Measurements from ENCODE around the gene ARHGEF10L.

Gene ARHGEF10L

DNA sequence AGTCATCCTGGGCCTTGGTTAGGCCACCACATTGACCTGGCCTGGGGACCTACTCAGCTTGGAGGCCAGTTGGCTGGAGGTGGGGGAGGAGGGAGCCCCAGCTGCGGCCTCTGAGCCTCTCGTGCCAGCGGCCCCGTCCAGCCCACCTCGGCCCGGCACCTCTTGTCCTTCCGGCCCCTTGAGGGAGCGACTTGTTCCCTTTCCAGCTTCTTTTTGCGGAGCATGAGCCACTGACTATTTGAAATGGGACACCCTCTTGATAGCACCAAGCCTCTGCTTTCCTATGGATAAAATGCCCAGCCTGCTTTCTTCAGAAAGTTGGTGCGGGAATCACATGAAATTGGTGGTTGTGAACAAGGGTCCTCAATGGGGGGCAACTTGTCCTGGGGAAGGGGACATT is 24.7 kb upstream of the ARHGEF10L start:
- DNase-seq (ENCODE audit: low spot score): no peak
- TF ChIP-seq, protein P1, sequence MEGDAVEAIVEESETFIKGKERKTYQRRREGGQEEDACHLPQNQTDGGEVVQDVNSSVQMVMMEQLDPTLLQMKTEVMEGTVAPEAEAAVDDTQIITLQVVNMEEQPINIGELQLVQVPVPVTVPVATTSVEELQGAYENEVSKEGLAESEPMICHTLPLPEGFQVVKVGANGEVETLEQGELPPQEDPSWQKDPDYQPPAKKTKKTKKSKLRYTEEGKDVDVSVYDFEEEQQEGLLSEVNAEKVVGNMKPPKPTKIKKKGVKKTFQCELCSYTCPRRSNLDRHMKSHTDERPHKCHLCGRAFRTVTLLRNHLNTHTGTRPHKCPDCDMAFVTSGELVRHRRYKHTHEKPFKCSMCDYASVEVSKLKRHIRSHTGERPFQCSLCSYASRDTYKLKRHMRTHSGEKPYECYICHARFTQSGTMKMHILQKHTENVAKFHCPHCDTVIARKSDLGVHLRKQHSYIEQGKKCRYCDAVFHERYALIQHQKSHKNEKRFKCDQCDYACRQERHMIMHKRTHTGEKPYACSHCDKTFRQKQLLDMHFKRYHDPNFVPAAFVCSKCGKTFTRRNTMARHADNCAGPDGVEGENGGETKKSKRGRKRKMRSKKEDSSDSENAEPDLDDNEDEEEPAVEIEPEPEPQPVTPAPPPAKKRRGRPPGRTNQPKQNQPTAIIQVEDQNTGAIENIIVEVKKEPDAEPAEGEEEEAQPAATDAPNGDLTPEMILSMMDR (IDR thresholded peaks at IDR 0.05; ENCODE audit: extremely low read depth, missing control alignments): no peak

DNA sequence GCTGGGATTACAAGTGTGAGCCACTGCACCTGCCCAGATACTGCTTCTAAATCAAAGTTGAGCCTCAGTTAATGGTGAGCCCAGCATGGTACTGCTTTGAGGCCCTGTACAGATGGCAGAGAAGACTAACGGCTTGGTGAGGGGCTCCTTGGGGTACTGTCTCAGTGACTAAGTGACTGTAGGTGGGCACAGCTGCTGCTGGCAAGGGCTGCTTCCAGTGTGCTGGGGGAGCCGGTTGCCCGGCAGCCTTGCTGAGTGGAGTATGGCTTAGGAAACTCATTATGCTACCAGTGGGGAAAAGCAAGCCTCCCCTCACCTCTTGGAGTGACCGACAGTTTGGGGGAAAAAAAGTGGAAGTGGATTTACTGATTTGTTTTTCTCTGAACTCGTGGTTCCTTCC is 23.6 kb upstream of the ARHGEF10L start:
- DNase-seq (ENCODE audit: low spot score): no peak
- TF ChIP-seq, protein P1 (IDR thresholded peaks at IDR 0.05; ENCODE audit: extremely low read depth, missing control alignments): no peak

DNA sequence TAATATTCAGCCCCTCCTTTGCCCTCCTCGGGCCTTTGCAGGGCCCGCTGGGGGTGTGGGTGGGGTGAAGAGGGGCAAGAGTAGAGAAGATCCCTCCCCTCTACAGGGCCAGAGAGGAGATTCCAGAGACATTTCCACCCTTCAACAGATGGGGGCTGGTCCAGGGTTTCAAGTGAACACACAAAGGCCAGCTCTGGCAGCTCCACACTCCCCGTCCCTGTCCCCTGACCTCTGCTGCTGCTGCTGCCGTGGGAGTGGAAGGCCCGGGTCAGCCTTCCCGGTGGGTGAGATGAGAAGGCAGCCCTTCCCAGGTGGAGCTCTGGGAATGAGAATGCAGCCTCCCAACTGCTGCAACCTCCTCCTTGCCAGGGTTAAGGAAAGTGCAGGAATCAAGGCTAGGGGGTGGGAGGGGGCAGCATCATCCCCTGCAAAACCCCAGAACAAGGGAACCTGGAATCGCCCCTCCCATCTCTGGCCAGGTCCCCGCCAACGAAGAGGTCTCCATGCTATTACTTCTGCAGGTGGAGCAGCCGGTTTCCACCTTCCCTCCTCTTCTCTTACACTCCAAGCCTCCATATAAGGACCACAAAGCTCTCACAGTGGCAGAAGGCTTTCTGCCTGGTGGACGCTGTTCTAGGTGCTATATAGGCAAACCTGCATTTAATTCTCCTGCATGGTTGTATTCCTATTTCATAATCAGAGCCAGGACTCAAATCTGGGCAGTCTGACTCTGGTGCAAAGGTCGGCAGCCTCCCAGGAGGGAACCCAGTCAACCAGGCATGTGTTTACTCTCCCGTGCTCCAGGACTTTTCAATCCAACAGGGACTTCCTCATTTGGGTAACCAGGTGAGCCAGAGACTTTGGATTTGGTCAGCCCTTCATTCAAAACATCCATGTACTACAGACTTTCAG is 22.9 kb upstream of the ARHGEF10L start:
- DNase-seq (ENCODE audit: low spot score): no peak
- TF ChIP-seq, protein P1 (IDR thresholded peaks at IDR 0.05; ENCODE audit: extremely low read depth, missing control alignments): no peak

DNA sequence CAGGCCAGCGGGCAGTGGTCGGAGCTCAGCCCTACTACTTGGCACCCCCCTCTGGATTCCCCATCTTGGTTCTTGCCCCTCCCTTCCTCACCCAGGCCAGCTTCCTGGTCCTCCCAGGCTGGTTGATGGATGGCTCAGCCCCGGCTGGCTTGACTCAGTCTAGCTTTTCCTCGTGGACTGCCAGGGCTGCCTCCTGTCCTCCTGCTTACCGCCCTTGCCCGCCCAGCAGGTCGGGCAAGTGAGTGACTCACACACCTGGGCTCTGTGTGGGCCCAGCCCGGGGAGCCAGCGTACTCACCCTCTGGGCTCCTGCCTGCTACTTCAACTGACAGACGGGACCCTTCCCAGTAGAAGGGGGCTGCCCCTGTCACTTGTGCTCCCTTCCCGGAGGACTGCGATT is 19.5 kb upstream of the ARHGEF10L start:
- no peak for DNase-seq (ENCODE audit: low spot score)

DNA sequence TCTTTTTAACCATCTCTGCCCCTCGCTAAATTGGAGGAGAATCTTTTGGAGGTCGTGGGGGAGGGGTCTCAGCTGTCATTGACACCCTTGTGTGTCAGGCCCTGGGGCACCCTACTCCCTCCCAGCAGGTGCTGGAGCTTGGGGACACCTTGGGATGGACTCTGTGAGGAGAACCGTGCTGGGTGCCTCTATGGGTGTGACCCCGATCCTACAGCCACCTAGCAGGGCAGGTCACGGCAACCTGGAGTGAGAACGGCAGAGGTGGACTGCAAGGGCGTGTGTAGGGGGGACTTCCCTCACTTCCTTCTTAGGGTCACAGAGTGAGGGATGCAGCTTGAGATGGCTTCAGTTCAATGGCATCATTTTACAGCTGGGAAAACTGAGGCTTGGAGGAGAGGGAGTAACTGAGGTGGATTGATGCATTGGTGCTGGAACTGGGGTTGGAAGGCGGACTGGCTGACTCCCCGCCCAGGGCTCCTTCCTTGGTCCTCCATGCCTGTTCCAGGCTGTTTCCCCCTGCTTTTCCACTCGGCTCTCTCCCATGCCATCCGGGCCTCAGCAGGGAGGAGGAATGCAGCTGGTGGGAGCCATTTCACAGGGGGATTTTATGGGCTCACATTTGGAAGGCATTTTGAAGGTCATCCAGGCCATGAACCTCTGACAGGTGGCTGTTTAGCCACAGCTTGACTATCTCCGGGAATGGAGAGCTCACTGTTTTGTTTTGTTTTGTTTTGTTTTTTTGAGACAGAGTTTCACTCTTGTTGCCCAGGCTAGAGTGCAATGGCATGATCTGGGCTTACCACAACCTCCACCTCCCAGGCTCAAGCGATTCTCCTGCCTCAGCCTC is 18.8 kb upstream of the ARHGEF10L start:
- DNase-seq (ENCODE audit: low spot score): no peak
- TF ChIP-seq, protein P1 (IDR thresholded peaks at IDR 0.05; ENCODE audit: extremely low read depth, missing control alignments): no peak

More for the DNA sequence above, 19.5 kb upstream of the ARHGEF10L start:
- TF ChIP-seq, protein P1 (IDR thresholded peaks at IDR 0.05; ENCODE audit: extremely low read depth, missing control alignments): no peak

DNA sequence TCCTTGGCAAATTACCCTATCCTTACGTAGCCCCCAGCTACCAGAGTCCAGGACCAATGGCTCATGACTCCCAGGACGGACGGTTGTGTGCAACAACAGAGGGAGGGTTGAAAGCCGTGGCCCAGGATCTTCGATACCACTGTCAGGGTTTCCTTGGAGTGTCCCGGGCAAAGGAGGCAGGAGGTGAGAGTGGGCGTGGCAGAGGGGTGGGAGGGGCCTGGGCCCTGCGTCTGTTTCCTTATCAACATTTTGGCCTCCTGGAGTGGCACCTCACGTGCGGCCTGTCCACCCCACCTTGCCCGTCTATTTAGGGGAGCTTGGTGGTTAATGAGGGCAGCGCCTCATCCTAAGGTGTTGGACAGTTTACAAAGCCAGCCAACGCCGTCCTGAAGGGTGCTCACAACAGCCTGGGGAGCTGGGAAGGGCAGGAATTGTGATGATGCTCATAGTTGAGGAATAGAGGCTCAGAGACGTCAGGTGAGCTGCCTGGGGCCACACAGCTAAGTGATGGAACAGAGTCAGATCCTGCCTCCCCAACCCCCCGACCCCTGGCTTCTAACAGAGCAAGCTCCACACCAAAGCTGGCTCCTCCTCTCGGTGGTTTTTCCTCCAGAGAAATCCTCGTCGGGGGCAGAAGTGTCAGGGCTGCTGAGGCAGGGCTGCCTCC is 17.4 kb upstream of the ARHGEF10L start:
- TF ChIP-seq, protein P1 (IDR thresholded peaks at IDR 0.05; ENCODE audit: extremely low read depth, missing control alignments): no peak

More for the DNA sequence above, 17.4 kb upstream of the ARHGEF10L start:
- DNase-seq (ENCODE audit: low spot score): no peak

All from GM20000 (cell line).